Breast epithelium (tissue), 4 donors: ENCODE data around the gene EEPD1. TPM values are rescaled to one million over a fixed set of nuclear protein-coding genes. Genes with fewer than 3 reads are reported as not detected.
A peak's percentile ranks its signal among the peaks of the same experiment; 100 is the strongest.
"Not testable (repeated sequence)": the region's sequence is repeated elsewhere in the genome, so short reads cannot be mapped to it uniquely, and the experiment has no call there.

Experiments
- DNase-seq, 2 donors: peaks; one replicate each; pipeline ENCODE4 v3.0.0-alpha.2; 2019; ENCODE audit warnings: low spot score in 2 of 2
- H3K27ac ChIP-seq, 2 donors: fragments of 200-600 bp; sonication (generic) in 1 of 2; one replicate each; pipeline ENCODE4 v1.5.1; 2016 to 2019; ENCODE audit warnings: mild to moderate bottlenecking in 1 of 2
- H3K27me3 ChIP-seq, 2 donors: fragments of 200-600 bp; sonication (generic) in 1 of 2; one replicate each; pipeline versions ENCODE4 v1.5.1 to v1.6.0; 2017 to 2019; ENCODE audit warnings: control low read depth in 1 of 2, mild to moderate bottlenecking in 1 of 2
- H3K36me3 ChIP-seq: fragments of 200-600 bp; one replicate; pipeline ENCODE4 v1.5.1; 2019
- H3K4me1 ChIP-seq, 2 donors: fragments of 200-600 bp; sonication (generic); one replicate each; pipeline ENCODE4 v1.5.1; 2016 to 2019; ENCODE audit warnings: control low read depth in 1 of 2
- H3K4me3 ChIP-seq, 3 donors: fragments of 200-600 bp; sonication (generic); 1 replicate in 2 of 3; 2 replicates in 1 of 3; pipeline ENCODE4 v1.5.1; 2016 to 2019; ENCODE audit warnings: mild to moderate bottlenecking in 3 of 3, moderate library complexity in 2 of 3
- H3K9me3 ChIP-seq, 2 donors: fragments of 200-600 bp; sonication (generic) in 1 of 2; one replicate each; pipeline ENCODE4 v1.5.1; 2016 to 2019; ENCODE audit warnings: control low read depth in 1 of 2
- CTCF ChIP-seq, 3 donors: fragments of 450-650 bp; IDR thresholded peaks; one replicate each; pipeline ENCODE4 v1.5.1; 2016 to 2017; ENCODE audit warnings: antibody characterized with exemption in 3 of 3, mild to moderate bottlenecking in 3 of 3, moderate library complexity in 3 of 3
- POLR2A ChIP-seq: fragments of 450-650 bp; IDR thresholded peaks from one replicate; pipeline ENCODE4 v1.6.1; 2016; ENCODE audit warnings: antibody characterized with exemption, mild to moderate bottlenecking, moderate library complexity
- POLR2AphosphoS5 ChIP-seq, 3 donors: sonication (generic); formaldehyde crosslinking; IDR thresholded peaks; one replicate each; pipeline ENCODE4 v1.6.1; 2017; ENCODE audit warnings: antibody characterized with exemption in 3 of 3
- intact Hi-C: fragments of 100-400 bp; cut with DNase I; formaldehyde crosslinking; loops from one replicate; pipeline ENCODE4 v1.15.1; 2023; ENCODE audit warnings: low total_unique reads
- total RNA-seq, 3 donors: library from RNA; depleted of rRNA; stranded (reverse); fragments of >200 nt; gene quantifications; one replicate each; pipeline ENCODE4 v1.1.0, GENCODE V29; 2016

EEPD1 gene
- total RNA-seq, 3 donors from 2014 or later = 6.4 to 32.5 (median 10.5) TPM

GRCh38 chr7:36245684-36246299, 92.7 kb downstream of the EEPD1 start:
- intact Hi-C loops = no loop called here
- no peaks in the 10 kb centered on the region for H3K36me3 ChIP-seq
- H3K4me3 ChIP-seq = no peak overlapping the region
- peak overlapping the region in 1 of 2 donors; percentile 30 for H3K27ac ChIP-seq
- no peak for DNase-seq
- TF ChIP-seq POLR2A (no peak), POLR2AphosphoS5 (IDR thresholded peaks at IDR 0.05) (no peak), CTCF (IDR thresholded peaks at IDR 0.05) (no peak)
- no peaks in the 10 kb centered on the region for H3K27me3 ChIP-seq
- no peaks in the 10 kb centered on the region for H3K4me1 ChIP-seq
- no peaks in the 10 kb centered on the region for H3K9me3 ChIP-seq

- Histone ChIP-seq H3K27ac (no peak overlapping the region), H3K9me3 (peaks cover 0 to 4% of the 10 kb centered on the region in 2 donors), H3K36me3 (no peaks in the 10 kb centered on the region), H3K4me1 (no peaks in the 10 kb centered on the region), H3K4me3 (no peak overlapping the region), H3K27me3 (no peaks in the 10 kb centered on the region)
- TF ChIP-seq CTCF (IDR thresholded peaks at IDR 0.05) (no peak), POLR2A (no peak), POLR2AphosphoS5 (IDR thresholded peaks at IDR 0.05) (no peak)
- DNase-seq = no peak
- intact Hi-C loops = no loop called here
Measured at GRCh38 chr7:36249091-36249490, 96.0 kb downstream of the EEPD1 start.

GRCh38 chr7:36253699-36254098, 100.6 kb downstream of the EEPD1 start:
- Histone ChIP-seq H3K27me3 (no peaks in the 10 kb centered on the region), H3K4me1 (no peaks in the 10 kb centered on the region), H3K27ac (no peak overlapping the region), H3K36me3 (no peaks in the 10 kb centered on the region), H3K4me3 (no peak overlapping the region), H3K9me3 (peaks cover 0 to 4% of the 10 kb centered on the region in 2 donors)
- TF ChIP-seq POLR2A (no peak), CTCF (IDR thresholded peaks at IDR 0.05) (no peak), POLR2AphosphoS5 (IDR thresholded peaks at IDR 0.05) (no peak)
- DNase-seq = no peak
- intact Hi-C loops = no loop called here

GRCh38 chr7:36258510-36259259, 105.6 kb downstream of the EEPD1 start:
- H3K4me3 ChIP-seq, H3K4me1 ChIP-seq, H3K27me3 ChIP-seq, intact Hi-C loops, H3K27ac ChIP-seq, H3K36me3 ChIP-seq, H3K9me3 ChIP-seq: not testable (repeated sequence)
- DNase-seq = peak in 1 of 2 donors; percentile 71

GRCh38 chr7:36260481-36260880, 107.4 kb downstream of the EEPD1 start:
- intact Hi-C loops = no loop called here
- Histone ChIP-seq H3K27ac (no peak overlapping the region), H3K4me1 (peaks cover 0 to 10% of the 10 kb centered on the region in 2 donors)

More at GRCh38 chr7:36260481-36260880, 107.4 kb downstream of the EEPD1 start:
- no peak overlapping the region for H3K4me3 ChIP-seq
- TF ChIP-seq POLR2AphosphoS5 (IDR thresholded peaks at IDR 0.05) = no peak
- no peak for TF ChIP-seq POLR2A
- no peak for TF ChIP-seq CTCF (IDR thresholded peaks at IDR 0.05)
- no peaks in the 10 kb centered on the region for H3K36me3 ChIP-seq
- H3K27me3 ChIP-seq = no peaks in the 10 kb centered on the region
- no peaks in the 10 kb centered on the region for H3K9me3 ChIP-seq
- no peak for DNase-seq
